HG02798 (cell line): ENCODE measurements around the gene PDE4B.
"Not testable (repeated sequence)": the region's sequence is repeated elsewhere in the genome, so short reads cannot be mapped to it uniquely, and the experiment has no call there.

Experiments used
- ATAC-seq: cut with Tn5 transposase; IDR thresholded peaks from one replicate; pipeline ENCODE4 v1.9.1; 2021; ENCODE audit warnings: mild to moderate bottlenecking; ENCODE audit not compliant: unreplicated experiment, poor library complexity

Gene PDE4B

DNA sequence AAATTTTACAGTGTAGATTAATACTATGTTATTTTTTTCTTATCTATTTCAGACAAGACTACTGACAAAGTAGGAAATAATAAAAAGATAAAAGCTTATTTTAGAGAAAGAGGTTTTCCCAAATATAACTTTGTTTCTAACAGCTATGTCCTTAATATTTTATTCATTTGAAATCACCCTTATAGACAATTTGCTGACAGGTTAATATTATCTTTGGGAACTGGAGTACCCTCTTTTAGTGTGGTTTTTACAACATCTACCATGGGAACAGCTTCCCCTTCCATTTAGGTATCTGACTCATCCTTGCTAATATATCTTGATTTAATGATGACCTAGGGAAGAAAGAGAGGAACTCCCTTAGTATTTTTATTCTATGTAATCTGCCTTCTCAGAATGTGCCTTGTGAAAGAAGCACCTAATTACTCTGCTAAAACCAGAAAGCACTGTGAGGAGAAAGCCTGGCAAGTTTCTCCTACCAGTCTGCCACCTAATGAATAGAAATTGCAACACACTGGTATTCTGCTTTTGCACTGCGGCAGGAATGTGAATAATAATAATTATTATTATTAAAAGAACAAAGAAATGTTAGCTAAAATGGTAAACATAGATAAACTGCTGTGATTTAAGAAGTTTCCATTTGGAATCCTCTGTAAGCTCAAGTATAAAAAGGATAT lies 192.8 kb downstream of the PDE4B start:
- ATAC-seq = no peak

GRCh38 chr1:65986146-65986545 lies 193.5 kb downstream of the PDE4B start:
- no peak for ATAC-seq

DNA sequence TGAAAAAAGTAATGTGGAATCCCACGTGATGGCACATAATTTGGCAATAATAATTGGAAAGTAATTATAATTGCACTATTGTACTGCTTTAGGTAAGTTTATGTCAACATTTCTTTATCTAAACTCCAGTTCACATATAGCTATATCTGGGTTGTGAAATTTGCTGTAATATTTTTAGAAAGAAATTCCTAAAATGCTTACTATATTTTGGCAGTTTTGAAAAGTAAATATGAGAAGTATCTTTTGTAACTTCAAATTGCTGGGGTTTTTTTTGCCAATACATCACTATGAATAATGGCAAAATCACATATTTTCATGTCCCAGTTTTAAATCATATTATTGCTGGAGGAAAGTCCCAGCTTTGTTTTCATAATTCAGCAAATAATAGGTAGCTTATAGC lies 197.5 kb downstream of the PDE4B start:
- ATAC-seq = no peak

GRCh38 chr1:65991694-65992093 lies 199.0 kb downstream of the PDE4B start:
- ATAC-seq = no peak

DNA sequence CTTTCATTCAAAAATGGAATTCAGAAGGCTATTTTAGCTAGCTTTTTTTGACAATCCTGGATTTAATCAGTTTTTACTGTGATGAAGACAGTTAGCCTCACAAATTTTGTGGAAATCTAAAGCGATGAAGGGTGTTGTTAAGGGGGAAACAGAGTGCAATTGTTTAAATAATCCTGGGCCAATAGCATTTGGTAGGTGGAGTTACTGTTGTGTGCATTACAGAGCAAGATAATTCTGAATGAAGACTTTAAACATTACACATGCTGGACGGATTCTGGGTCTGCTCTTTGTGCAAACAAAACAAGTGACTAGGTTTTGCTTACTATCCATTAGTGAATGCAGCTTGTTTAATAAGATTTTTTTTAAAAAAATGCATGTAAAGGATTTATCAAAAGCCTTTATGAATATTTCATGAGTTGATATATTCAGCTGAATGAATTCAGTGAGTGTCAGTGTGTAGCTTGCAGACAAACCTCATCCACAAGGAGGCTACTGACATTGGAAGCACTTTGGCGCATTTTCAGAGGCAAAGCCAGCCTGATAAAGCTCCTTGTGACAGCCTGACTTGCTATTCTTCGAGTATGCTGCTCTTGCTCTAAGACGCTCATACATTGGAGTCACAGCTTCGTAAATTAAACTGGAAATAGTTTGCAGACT lies 199.6 kb downstream of the PDE4B start:
- ATAC-seq = no peak

DNA sequence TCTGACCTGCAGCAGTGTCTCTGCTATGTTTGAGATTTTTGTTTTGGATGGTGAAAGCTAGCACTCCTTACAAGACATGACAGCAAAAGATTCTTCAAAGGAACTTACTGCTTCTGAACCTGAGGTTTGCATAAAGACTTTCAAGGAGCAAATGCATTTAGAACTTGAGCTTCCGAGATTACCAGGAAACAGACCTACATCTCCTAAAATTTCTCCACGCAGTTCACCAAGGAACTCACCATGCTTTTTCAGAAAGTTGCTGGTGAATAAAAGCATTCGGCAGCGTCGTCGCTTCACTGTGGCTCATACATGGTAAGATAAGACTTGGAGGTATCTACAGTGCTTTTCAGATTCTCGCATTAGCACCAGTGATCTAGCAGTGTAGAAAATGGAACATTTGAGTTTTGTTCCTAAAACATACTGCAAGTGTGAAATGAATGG lies 200.2 kb downstream of the PDE4B start:
- no peak for ATAC-seq

DNA sequence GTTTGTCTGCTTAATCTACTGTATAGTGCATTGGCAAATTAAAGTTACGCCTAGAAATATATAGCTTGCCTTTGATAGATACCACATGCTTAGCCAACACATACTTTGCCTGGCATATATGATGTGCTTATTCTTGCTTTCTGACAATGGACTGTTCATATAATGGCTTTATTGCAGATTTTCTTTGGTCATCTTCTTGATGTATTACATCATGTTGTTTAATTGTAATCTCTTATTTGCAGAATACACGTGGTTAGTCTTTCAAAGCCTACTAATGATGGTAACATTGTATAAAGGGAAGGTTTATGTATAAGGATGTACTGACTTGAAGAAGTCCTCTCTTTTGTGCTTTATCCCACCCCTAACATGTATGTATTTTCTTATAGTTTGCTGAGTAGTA lies 201.5 kb downstream of the PDE4B start:
- ATAC-seq = no peak

- no peak for ATAC-seq
Observed at GRCh38 chr1:65995336-65995735, 202.6 kb downstream of the PDE4B start.

GRCh38 chr1:65995928-65996327 lies 203.2 kb downstream of the PDE4B start:
- ATAC-seq = no peak

DNA sequence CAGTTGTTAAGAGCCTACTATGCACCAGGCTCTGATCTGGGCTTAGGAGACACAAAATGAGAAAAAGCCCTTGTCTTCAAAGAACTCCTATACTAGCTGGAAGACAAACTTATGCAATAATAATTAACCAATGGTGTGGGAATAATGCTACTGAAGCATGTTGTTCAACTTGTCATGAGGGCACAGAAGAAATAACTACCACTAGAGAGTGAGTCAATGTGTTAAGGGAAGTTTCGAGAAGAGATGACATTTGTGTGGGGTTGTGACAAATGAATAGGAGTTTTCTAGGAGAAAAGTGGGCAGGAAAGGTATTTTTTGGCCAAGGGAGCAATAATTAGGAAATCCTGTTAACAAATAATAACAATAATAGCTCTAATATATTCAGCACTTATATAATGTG lies 205.0 kb downstream of the PDE4B start:
- ATAC-seq = no peak

DNA sequence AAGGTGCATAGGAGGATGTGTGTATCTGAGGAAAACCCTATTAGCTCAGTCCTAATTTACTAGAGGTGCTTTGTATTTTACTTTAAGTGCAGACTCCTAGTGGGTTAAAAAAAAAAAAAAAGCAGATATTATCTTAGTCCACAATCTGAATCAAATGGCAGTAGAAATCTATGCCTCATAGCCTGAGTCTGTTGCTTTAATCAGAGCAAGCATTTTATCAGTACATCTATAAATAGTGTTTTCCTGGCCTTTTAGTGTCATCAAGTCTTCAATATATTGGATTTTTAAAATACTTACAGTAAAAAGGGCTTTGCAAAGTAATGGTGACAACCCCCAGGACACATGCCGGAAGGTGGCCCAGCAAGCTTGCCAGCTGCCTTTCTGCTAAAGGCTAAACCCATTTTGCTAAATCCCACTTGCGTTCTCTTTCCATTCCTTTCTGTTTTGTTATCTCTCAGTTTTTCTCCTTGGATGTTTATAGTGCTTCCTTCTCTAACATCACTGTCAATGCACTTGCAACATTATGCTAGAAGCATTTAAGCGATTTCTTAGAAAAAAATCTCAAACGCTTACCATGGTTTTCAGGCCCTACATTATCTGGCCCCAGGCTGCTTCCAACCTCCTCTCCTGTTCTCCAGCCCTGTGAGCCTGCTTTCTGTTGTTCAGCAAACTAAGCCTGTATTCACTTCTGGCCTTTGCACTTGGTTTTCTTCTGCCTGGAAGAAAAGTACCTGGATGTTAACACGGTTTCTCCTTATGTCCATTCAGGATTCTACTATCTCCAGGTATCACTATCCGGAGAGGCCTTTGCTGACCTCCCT lies 206.3 kb downstream of the PDE4B start:
- no peak for ATAC-seq

DNA sequence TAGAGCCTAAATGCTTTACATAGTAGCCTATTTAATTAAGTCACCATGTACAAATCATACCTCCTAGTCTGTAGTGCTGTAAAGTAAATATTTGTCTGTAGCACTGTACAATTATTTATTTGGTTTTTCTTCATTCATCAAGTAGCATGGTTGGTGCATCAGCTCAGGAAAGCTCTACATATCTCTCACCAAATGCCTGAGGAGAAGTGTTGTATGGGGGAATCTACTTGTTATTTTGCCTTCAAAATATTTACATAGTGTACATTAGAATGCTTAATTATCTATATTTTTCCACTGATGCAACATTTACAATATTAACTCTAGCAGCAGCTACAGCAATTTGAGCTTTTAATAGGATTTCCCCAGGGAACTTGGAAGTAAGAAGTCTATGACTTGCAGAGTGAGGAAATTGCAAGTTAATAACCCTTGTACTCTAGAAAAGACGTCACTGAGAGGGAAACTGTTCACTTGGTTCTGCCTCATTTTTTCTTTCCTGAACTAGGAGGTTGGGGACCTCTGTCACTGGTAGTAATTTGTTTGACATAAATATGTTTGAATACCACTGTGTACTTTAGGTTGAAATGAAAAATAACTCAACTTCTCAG lies 207.4 kb downstream of the PDE4B start:
- ATAC-seq = no peak

DNA sequence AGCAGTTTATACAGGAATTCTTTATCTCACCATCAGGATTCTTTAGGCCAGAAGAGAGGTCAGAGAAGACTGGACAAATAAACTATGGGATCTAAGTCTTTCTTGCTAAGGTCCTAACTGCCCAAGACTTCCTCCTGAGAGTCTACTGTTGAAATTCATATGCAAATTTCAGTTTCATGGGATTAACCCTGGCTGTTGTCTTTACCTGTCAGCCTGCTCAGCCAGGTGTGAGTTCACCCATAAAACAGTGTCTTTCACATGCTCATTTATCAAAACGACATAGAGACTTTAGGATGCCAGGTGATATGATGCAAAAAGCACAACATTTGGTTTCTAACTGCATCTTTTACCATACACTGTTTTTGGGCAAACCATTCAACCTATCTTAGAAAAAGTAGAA lies 211.0 kb downstream of the PDE4B start:
- ATAC-seq = no peak

- not testable (repeated sequence) for ATAC-seq
Observed at GRCh38 chr1:66006534-66006933, 213.8 kb downstream of the PDE4B start.

- no peak for ATAC-seq
Observed at GRCh38 chr1:66012106-66012784, 219.6 kb downstream of the PDE4B start.

DNA sequence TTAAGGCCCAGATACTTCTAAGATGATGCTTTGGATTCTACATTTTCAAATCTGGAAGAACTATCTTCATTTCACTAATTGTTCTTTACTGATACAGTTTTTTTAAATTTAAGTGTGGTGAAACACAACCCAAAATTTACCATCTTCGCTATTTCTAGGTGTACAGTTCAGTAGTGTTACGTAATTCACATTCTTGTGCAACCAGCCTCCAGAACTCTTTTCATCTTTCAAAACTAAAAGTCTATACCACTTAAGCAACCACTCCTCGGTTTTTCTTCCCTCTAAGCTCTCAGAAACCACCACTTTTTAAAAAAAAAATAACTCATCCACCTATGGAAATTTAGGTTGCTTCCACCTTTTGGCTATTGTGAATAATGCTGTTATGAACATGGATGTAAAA lies 220.7 kb downstream of the PDE4B start:
- ATAC-seq = no peak

GRCh38 chr1:66022904-66023620 lies 230.4 kb downstream of the PDE4B start:
- no peak for ATAC-seq

GRCh38 chr1:66025188-66025587 lies 232.5 kb downstream of the PDE4B start:
- ATAC-seq = no peak

DNA sequence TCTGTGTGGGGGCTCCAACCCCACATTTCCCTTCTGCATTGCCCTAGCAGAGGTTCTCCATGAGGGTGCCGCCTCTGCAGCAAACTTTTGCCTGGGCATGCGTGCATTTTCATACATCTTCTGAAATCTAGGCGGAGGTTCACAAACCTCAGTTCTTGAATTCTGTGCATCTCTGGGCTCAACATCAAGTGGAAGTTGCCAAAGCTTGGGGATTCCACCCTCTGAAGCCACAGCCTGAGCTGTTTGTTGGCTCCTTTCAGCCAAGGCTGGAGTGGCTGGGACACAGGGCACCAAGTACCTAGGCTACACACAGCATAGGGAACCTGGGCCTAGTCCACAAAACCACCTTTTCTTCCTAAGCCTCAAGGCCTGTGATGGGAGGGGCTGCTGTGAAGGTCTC lies 235.3 kb downstream of the PDE4B start:
- ATAC-seq = no peak

DNA sequence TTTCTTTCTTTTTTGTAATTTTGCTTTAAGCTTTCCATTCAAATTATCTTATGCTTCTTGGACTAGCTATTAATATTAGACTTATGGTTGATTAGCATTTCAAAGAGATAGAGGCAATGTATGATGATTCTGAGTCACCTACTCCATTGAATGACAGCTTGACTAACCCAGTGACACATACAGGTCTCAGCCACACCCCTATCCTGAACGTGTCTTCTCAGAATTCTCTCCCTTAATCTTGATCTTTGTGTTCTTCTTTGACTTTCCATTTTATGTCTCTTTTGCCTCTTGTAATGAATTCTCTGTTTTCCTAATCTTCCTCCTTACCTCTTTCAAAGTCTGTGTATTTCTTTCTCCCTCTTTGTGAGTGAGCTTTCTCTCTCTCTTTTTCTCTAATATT lies 241.1 kb downstream of the PDE4B start:
- no peak for ATAC-seq
